HG03457 (cell line): Measurements from ENCODE around the gene FUCA1.
"Not testable (repeated sequence)": the region's sequence is repeated elsewhere in the genome, so short reads cannot be mapped to it uniquely, and the experiment has no call there.

ENCODE experiments used
- ATAC-seq: cut with Tn5 transposase; IDR thresholded peaks from one replicate; pipeline ENCODE4 v1.9.1; 2021; ENCODE audit warnings: moderate number of reproducible peaks; ENCODE audit not compliant: unreplicated experiment

FUCA1 gene

GRCh38 chr1:23803674-23804073 lies 64.4 kb downstream of the FUCA1 start:
- no peak for ATAC-seq

- not testable (repeated sequence) for ATAC-seq
These were observed 65.2 kb downstream of the FUCA1 start for GRCh38 chr1:23802809-23803342.

GRCh38 chr1:23801876-23802275 lies 66.2 kb downstream of the FUCA1 start:
- no peak for ATAC-seq

- ATAC-seq: no peak
These were observed 66.7 kb downstream of the FUCA1 start for GRCh38 chr1:23801338-23801748.

GRCh38 chr1:23800400-23801337 lies 67.4 kb downstream of the FUCA1 start, which contains the start of gene GALE:
TSS of gene GALE (minus strand) at chr1:23800754. CDS start at chr1:23799007, 1,747 bp downstream.
- peak; percentile 54 for ATAC-seq

GRCh38 chr1:23799570-23800399 lies 68.3 kb downstream of the FUCA1 start:
- ATAC-seq: no peak

- no peak for ATAC-seq
These were observed 68.9 kb downstream of the FUCA1 start for GRCh38 chr1:23799255-23799569.

- no peak for ATAC-seq
These were observed 69.4 kb downstream of the FUCA1 start for GRCh38 chr1:23798662-23799142.

GRCh38 chr1:23797478-23798448 lies 70.3 kb downstream of the FUCA1 start:
- ATAC-seq: no peak

GRCh38 chr1:23796466-23797271 lies 71.4 kb downstream of the FUCA1 start:
- no peak for ATAC-seq

- no peak for ATAC-seq
These were observed 72.2 kb downstream of the FUCA1 start for GRCh38 chr1:23795676-23796465.
